GM18870 (cell line): ENCODE results near the gene DCTD.

ENCODE experiments used
- ATAC-seq: cut with Tn5 transposase; IDR thresholded peaks from one replicate; pipeline ENCODE4 v1.9.1; 2021; ENCODE audit warnings: moderate library complexity; ENCODE audit not compliant: unreplicated experiment

The DCTD gene

DNA sequence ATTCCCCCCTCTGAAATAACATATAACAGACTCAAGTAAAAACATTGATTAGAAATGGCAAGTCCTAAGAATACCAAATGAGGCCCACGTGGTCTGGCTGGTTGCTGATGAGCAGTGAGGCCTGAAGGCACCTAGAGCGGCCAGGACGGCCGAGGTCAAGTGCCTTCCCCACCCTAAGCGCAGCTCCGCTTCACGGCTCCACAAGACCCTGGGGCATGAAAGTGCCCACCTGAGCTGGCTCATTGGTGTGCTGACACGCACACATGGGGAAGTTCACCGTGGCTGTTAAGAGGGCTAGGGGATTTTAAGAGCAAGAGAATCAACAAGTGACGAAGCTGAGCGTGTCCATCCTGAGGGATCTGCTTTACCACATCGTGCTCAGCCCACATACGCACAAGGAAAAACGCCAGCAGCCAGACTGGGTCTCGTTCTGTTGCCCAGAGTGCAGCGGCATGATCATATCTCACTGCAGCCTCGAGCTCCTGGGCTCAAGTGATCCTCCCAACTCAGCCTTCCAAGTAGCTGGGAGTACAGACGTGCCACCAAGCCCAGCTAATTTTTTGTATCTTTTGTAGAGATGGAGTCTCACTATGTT, 22.4 kb downstream of the DCTD start:
- ATAC-seq = no peak

DNA sequence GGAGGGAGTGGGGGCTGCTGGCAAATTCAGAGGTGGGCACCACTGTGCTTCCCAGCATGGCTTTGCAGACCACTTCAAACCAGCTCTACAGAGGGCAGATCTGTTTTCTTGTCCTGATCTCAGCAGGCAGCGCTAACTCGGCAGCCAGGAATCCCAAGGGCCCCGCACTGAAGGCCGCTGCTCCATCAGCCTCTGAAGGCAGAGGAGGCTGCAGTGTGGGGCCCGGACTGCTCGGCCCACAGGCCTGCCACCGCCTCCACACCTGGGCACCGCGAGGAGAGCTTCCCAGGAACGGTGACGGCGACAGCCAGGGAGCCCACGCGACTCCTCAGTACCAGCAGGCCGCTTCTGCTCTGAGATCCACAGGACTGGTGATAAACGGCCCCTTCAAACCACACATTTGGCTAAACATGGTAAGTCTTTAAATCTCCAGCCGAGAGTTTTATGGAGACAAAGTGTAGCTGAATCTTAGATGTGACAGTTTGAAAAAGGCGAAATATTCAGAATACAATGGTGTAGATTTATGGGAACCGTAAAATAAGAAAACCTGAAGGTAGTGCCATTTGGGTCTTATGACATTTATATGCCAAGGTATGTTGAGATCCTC, 23.6 kb downstream of the DCTD start:
- no peak for ATAC-seq

DNA sequence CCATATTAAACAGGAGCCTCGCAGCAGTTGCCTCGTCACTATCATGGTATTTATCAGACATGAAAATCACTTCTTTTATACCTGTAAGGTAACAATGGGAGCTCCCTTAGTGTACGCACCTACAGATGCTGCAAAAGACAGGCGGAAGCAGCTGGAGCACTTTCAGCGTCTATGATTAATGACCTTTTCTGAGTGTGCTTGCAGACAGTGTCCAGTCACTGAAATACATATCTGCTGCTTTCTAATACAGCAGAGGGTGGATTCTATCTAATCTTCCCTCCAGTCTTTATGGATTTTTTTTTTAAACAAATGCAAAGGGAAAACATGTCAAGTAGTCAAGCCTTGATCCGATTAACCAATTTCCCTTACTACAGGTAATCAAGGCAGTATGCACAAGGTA, 24.1 kb downstream of the DCTD start:
- no peak for ATAC-seq

DNA sequence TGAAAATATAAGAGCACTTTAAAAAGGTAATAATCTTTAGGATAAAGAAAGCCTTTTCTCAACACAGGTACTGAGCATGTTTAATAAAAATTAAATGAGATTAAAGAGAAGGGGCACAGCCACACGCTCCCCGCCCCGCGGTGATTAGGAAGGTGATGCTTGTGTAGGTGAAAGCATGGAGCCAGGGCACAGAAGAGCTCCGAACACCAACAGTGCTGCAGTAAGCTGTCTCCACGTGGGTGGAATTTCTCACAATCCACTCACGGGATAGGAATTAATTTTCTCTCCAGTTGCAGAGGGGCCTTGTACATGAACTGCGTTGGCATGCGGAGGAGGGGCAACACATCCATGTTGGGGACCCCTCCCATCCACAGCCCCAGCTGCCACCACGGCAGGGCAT, 27.0 kb downstream of the DCTD start:
- ATAC-seq = no peak

DNA sequence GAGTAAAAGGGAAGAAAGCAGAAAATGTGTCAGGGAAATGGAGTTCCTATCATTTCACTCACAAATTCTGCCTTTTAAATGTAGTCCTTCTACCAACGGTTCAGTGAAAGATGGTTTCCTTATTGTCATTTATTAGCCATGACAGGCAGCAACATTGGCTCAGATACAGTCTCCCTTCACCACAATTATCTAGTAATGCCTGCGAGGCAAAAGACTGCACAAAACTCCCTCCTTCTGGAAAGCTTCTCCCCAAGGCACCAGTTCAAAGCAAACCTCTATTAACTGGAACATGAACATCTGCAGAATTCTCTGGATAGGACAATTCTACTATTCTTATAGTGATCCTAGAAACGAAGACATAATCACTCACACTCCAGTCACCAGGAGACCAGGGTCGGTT, 28.3 kb downstream of the DCTD start:
- ATAC-seq = no peak

DNA sequence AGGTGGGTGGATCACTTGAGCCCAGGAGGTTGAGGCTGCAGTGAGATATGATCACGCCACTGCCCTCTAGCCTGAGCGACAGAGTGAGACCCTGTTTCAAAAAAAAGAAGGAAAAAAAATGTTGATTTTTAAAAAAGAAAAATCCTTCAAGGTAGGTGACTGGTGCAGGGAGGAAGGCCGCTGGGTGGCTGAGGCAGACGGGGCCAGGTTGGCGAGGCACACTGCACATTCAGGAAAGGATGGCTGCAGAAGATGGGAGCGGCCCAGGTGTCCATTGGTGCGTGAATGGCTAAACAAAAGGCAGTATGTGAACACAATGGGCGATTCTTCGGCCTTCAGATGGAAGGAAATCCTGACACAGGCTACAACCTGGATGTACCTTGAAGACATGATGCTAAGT, 30.4 kb downstream of the DCTD start:
- no peak for ATAC-seq

DNA sequence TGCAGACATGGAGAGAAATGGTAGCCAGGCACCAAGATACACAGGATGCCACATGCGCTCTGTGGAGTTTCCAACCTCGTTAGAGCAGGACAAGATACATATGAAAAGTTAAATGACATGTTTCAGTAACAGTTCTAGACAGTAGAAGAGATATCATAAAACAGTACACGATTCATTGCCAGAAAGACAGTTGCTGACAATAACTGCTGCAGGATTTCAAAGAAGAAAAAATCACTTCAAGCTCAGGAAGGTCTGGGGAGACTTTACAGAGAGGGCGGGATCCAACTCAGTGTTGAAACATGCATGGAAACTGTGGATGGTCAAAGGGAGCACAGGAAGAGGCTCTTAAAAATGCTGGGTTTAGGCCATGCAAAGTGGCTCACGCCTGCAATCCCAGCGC, 31.0 kb downstream of the DCTD start:
- ATAC-seq = no peak

DNA sequence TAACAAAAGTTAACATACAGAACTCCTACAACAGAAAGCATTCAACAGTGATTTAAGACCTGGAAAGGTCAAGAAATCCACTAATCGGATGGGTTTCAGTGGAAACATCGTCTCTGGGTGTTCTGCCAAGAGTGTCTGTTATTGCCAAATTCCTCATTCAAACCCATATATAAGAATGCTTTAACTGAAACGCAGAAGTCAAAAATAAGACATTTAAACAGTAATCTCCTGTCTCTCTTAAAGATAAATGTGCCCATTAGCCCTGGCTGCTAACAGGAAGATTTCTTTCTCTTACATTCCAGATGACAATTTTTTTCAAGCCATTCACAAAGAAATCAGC, 31.5 kb downstream of the DCTD start:
- no peak for ATAC-seq

DNA sequence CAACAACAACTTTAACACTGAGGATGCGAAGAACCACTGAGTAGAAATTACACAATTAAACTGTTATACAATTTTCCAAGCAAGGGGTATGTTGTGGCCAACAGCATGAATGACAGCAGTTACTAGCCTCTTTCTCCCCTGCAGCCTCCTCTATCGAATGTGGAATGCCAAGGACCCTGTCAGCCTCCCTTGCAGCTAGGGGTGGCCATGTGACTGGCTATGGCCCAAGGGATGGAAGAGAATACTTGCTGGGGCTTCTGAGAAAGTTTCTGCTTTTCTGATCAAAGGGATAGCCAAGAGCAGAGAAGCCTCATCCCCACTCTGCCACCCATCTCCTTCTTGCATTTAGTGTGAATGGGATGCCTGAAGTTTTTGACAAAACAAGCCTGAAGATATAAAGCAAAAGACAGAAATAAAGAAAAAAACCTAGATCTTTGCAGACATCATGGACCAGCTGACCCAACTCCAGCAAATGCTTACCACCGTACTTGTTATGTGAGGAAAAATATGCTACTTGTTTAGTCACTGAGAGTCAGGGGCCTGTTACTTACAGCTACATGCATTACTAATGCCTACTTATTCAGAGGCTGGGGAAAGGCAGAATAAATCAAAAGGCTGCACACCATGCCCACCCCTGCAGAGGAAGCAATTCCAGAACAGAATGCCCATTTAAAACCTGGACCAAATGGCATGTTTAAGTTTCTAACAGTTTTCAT, 32.0 kb downstream of the DCTD start:
- ATAC-seq = no peak

DNA sequence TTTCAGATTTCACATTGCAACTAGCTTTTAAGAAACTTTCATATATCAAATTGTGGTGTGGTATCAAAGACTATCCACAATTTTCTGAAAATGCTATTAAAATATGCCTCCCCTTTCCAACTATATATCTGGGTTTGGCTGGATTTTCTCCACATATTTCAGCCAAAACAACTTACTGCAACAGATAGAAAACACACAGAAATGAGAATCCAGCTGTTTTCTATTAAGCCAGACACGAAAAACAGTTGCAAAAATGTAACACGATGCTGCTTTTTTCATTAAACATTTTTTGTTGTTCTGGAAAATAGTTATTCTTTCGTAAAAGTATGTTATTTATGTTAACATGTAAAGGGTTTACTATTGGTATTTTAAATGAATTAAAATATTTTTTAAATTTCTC, 33.1 kb downstream of the DCTD start:
- ATAC-seq = no peak

DNA sequence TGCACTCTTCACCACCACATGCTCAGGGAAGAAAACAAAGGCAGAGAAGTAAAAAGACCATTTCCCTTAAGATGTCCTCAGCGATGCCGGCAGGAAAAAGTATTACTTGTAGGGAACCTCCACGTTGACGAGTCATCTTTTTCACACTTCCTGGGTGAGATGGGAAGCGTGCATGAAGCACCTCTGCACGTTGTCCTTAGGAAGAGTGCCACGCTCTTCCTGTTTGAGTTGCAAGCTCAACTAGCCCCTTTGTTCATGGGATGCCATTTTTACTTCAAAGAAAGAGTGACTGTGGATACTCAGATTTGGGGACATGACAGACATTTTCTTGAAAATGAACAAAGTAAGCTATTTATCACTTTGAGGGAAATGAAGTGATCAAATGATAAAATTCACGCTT, 33.8 kb downstream of the DCTD start:
- ATAC-seq = no peak

DNA sequence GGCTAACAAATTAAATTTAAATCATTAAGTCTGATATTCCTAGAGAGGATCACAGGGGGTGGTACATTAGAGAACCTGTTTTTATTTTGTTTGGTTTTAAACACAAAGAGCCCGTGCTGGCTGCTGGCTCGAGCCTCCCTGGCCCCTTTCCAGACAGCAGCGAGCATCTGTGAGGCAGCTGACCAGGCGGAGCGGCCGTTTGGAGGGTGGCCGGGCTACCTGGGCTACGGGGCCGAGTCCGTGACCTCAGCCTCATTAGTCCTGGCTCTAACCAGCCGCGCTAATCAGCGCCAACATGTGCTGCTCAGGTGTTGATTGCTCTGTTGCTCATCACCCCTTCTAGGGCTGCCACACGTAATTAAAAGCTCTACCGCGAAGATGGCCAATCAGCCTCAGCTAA, 35.3 kb downstream of the DCTD start:
- ATAC-seq = no peak

DNA sequence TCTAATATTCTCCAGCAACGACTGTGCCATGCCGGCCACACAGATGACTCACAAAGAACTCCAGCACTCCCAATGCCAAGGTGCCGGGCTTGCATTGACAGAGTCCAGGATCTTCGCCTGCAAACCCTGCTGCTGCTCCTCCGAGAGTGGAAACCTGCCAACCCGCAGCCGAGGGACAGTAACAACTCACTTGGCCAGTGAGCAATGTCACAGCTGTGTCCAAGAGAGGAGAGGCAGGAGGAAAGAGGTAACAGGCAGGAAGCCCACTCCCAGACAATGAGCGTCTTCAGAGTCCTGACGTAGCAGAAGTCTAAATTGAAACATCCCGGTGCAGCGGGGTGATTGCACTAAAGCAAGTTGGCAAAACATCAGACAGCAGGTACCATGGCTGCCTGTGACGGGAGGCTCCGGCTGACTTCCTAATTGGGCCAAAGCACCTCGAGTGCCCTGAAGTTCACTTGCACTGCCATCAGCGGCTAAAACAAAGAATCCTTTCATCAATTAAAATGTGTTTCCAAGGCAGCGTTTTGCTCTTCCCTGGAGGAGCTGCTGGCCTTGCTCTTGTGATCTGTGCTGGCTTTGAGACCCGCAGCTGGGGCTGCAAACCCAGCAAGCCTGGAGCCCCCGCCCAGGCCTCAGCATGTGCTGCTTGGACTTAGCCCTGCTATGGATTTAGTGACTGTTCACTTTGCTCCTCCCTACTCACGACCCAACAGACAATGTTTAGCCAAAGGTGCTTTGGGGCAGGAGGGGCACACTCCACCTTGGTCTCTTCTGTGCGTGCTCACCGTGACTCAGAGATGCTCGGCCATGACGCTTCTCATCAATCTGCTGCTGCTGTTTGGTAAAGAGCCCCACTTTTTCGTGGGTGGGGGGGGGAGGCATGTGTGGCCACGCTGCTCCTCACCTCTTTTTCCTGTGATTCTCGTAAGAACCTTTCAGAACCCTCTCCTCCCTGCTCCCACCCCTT, 36.5 kb downstream of the DCTD start:
- no peak for ATAC-seq

DNA sequence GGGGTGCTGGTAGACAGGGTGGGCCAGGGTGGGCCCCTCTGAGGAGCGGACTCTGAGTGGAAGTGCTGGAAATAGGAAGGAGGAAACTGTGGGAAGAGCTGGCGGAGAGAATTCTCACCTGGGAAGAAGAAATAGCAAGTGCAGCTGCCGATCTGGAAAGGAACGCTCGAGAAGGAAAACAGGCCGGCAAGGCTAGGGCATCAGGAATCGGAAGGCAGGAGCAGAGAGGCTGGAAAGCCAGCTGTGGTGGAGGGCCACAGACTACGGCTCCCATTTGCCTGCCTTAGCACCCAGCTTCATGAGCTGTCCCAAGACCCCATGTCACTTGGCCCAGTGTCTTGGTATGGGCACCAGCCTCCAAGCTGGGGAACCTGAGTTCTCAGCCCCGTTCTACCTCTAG, 37.3 kb downstream of the DCTD start:
- ATAC-seq = no peak

DNA sequence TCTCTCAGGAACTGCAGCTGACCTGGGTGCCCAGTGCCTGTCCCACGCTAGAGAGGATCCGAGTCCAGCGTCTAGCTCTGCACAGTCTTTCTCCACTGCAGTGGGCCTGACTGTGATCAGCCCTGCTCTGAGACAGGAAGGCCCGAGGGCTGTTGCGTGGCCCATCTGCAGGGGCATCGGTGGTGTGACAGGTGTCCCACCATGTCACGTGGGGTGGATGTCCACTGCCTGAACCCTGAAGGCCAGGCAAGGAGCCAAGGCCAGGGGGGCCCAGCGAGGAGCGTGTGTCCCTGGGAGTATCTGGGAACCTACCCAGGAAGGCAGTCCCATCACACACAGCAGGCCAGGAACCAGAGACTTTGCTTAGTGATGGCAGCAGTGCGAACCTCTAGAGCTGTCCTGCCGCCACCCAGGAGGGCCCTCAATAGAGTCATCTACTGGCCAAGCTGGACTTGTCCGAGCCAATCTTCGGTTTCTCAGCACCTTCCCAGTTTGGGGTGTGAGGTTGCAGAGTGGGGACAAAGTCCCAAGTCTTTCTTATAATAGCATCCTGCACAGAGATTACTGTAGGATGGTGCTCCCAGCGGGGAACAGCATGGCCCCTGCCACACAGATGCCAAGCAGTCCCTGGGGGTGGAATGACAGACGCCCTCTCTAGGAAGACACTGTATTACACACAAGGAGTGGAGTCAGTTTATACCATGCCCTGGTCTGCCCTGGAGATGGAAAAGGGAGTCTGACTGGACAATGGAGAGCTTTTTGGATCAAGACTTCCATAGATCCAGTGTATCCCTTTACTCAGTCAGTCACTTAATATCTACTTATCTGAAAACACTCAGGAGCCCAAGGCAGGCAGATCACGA, 38.3 kb downstream of the DCTD start:
- no peak for ATAC-seq

DNA sequence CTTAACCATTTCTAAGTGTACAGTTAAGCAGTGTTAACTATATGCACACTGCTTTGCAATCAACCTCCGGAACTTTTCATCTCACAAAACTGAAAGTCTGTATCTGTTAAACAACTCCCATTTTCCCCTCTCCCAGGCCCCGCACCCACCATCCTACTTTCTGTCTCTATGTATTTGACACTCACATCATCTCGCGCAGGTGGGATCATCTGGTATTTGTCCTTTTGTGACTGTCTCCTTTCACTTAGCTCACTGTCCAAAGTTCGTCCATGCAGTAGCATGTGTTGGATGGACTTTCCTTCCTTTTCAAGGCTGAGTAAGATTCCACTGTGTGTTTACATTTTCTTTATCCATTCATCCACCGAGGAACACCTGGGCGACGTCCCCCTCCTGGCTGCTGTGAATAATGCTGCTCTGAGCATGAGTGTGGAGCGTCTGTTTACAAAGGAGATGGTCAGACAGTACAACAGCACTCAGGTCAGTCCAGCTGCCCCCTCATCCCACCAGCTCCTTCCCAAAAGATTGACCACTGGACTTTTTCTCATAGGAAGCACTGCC, 39.8 kb downstream of the DCTD start:
- no peak for ATAC-seq

DNA sequence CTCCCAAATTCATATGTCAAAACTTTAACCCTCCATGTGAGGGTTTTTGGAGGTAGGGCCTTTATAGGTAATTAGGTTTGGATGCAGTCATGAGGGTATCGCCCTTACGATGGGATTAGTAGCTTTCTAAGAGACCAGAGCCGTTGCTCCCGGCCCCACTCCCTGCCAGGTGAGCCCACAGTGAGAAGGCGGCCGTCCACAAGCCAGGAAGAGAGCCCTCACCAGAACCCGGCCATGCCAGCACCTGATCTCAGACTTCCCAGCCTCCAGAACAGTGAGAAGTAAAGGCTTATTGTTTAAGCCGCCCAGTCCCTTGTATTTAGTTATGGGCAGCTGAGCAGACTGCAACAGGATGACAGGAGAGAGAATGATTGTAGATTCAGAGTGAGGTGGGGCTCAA, 40.8 kb downstream of the DCTD start:
- ATAC-seq = no peak

DNA sequence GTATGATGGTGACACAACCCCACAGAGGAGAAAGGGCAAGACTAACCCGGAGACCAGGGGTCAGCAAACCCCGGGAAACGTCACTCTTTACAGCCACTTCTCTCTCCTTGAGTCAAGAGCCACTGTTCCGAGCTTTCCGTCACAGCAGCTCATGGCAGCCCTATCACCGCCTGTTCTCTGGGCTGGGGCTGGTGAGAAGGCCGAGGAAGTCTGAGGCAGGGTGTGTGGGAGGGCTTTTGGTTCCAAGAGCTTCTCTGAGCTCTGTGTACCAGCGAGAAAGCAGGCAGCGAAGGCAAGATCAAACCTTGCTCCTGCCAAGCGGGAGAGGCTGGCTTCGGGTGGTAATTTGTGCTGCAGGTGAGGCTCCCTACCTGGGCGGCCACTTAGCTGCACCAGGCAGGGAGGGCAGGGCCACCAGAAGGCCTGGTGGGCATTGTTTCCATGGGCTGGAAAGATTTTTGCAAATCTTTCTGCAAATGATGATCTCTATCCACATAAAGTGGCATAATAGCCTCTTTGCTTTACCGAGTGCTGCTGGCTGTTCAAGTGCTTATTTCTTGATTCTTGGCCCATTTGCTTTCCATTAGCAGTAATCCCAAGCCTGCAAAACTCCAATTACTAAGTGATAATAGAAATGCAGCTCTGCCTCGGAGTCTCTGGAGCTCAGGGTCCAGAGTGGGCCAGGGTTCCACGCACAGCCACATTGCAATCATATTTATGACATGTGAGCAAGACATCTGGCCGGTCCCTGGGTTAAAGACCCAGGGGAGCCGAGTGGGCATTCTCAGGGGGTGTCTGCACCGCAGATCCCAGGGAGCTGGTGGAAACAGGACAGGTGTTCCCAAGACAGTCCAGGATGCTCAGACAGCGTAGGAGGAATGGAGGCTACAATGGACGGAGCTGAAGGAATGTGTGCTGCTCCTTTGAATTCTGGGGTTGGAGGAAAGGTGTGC, 41.5 kb downstream of the DCTD start:
- no peak for ATAC-seq

DNA sequence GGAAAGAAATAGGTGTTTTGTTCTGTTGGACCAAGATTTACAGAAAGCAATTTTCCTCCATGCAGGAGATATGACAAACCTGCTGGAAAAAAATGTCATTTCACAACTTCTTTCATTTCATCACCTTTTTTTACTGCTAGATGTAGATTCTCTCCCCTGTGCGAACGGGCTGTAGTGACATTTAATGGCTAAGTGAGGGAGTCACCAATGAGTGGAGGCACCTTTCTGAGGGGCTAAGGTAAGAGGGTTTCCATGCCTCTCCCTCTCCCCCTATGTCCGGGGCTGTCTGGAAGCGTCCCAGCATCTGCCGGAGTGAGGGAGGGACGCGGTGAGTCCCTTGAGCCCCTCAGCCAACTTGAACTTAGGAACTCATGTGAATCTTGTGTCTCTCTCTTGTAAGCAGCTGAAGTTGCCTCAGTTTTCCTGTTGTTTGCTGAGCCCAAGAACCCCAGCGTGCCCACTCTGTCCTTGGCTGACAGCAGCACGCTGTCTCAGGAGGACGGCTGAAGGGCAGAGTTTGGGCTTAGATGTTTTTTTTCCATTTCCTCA, 42.3 kb downstream of the DCTD start:
- ATAC-seq = no peak
